HuH-7 (cell line): ENCODE data around the gene APOL6.
"Not testable (repeated sequence)": the region's sequence is repeated elsewhere in the genome, so short reads cannot be mapped to it uniquely, and the experiment has no call there.

Experiments used
- DNase-seq: peaks from one replicate; pipeline ENCODE4 v3.0.0; 2011; ENCODE audit warnings: low spot score

The APOL6 gene

GRCh38 chr22:35618427-35619223, 29.6 kb upstream of the APOL6 start:
- DNase-seq = no peak

DNA sequence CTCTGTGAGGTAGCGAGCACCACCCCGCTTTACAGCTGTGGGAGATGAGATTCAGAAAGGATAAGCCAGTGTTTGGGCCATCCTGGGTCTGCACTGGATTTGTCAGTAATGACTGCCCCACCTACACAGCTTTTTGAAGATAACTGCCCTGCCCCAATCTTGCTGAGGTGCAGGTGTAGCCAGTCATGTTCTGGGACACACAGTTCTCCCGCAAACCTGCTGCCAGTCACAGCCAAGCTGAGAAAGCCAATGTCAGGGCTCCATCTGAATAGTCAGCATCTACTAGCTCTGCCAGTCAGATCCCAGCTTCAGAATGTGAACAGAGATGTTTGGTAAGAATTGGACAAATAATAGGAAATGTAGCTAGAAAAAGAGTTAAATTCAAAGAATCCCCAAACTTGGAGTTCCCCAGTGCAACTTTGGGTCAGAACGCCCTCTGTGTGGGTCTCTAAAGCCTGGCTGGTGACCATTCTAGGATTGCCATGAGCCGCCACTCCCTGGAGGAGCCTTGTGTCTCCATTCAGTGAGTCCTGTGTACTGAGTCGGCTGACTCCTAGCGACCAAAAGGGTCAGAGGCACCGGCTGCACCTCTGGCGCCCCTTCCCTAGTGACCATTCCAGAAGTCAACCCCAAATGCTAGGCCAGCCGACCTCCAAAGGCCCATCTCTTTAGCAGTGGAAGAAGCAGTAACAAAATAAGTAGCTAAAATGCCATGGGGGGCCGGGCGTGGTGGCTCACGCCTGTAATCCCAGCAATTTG, 28.7 kb upstream of the APOL6 start:
- no peak for DNase-seq

DNA sequence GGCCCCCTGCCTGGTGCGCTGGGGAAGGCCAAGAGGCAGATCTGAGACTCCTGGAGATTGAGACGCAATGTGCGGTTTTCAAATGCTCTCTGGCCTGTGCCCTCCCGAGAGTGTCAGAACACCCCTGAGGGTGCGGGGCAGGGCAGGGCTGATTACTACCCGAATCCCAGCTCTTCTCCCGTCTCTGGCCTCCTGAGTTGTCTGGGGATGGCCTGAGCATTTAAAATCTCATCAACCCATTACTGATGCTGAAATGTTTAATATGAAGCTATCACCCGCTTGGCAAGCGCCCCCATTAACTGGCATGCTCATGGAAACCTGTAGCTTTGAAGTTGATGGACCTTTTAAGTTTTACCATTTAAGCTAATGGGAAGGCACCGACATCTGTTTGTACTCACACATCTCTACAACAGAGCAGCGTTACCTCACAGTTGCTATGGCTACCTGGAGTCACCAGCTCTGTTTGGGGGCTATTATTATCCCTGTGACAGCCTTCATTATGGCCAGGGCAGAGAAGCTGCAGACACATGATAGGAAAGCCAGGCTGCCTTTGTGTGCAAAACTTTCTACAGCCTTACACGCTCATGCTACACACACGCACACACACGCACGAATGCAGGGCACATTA, 27.5 kb upstream of the APOL6 start:
- no peak for DNase-seq

GRCh38 chr22:35621451-35621850, 26.8 kb upstream of the APOL6 start:
- DNase-seq = no peak

DNA sequence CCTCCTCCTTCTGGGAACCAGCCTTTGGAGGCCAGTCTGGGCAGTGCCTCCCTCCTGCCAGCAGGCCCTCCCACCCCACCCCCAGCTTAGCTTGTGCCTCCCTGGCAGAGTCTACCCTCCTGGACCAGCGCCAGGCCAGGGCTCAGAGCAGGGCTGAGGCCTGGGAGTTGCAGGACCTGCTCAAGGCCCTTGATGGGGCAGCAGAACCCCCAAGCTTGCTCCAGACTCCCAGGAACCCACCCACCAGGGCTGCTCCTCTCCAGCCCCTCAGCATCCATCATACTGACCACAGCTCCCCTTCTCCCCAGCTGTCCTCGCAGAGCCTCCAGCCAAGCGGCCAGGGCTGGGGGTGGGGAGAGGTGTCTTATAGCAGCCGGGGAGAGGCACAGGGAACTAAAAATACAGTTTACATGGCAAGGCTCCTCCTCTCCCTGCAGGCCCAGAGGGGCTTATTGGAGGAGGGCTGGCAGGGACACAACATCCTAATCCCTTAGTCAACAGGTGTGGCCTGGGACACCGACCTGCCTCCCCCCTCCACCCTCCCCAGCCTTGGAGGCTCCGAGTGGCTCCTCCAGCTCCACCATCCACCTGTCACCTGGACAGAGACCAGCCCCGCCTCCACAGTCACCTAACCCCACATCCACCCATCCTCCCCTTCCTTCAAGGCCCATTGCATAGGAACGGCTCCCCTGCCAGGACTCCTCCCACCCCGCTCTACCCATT, 25.9 kb upstream of the APOL6 start:
- DNase-seq = no peak

DNA sequence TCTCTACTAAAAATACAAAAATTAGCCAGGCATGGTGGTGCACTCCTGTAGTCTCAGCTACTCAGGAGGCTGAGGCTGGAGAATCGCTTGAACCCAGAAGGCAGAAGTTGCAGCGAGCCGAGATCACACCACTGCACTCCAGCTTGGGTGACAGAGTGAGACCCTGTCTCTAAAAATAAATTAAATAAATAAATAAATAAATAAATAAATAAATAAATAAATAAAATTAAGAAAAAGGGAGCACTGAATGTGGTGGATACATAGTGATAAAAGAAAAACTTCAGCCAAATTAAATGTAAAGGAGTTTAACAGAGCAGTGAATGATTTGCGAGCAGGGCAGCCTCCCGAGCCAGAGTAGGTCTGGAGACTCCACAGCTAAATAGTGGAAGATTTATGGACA, 24.4 kb upstream of the APOL6 start:
- DNase-seq = not testable (repeated sequence)

GRCh38 chr22:35624547-35624946, 23.7 kb upstream of the APOL6 start:
- no peak for DNase-seq

GRCh38 chr22:35625763-35626432, 22.3 kb upstream of the APOL6 start:
- no peak for DNase-seq

DNA sequence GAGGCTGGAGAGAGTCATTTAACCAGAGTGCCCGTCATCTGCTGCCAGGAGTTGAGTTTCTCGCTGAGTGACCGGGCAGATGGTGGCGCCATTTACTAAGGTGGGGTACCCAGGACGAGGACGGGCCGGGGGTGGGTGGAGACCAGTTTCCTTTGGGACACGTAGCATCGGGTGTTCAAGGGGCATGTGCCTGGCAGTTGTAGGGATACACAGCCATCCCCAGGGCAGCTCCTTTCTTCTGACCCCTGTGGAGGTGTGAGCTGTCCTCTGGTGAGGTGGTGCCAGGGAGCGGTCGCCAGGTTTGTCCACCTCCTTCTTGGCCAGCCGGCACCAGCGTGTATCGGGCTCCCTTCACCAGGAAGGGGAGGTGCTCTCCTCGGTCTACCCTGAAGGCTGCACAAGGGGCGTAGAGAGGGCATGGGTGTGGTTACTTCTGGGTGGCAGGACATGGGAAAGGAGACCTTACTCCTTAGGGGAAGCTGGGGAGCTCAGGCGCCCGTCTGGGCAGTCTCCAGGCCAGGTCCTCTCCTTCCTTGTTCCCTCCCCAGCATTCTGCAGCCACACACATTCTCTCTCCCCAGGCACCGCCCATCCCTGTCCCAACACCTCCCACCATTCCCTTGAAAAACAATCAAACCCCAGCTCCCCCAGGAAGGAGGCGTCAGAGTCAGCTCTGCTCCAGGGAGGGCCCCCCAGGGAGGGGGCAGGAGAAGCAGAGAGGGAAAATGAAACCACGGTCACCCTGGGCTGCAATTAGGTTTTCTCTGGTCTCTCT, 20.8 kb upstream of the APOL6 start:
- DNase-seq = peak; percentile 82

DNA sequence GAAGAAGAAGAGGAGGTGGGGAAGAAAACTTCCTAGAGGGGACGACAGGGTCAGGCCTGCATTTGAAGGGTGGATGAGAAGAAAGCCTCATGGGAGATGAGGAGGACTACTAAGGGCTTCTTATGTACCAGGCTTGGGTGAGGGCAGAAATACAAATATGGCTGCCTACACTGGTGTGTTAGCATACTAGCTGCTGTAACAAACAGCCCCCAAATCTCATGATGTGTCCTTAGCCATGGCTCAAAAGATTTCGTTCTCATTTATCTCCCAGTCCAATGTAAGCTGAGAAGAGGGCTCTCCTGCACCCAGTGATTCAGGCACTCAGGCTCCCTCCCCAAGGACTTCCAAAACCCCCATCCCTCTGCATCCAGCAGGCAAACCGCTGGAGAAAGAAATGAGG, 19.5 kb upstream of the APOL6 start:
- DNase-seq = no peak

DNA sequence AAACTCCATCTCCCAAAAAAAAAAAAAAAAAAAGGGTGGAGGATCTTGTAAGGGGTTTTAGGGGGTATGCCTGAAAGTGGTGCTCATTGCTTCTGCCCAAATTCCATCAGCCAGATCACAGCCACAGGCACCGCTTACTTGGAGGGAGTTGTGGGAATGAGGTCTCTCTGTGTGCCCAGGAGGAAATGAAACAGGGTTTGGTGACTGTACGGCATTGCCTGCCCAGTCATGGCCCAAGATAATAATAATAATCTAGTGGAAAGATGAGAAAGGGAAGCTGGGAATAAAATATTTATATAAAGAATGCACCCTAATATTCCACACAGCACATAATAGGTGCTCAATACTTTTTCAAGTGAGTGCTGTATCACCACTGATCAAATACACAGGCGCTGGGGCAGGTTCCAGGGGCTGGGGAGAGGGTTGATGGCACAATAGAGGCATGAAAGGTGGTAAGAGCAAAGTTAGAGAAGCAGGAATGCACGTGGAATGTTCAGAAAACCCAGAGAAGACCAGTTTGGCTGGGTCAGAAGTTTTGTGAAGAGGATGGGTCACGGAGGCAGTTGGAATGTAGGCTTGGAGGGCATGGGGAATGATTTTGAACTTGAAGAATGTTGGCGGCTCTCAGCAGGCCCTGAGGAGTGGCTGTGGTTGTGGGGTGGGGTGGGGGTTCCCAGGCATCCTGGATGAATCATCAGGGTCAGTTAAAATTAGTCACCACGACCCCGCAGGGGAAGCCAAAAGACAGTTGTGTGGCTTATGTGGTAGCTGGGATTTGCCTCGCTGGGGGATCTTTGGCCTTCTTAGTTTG, 18.6 kb upstream of the APOL6 start:
- no peak for DNase-seq

- DNase-seq = no peak
These were observed 17.9 kb upstream of the APOL6 start for GRCh38 chr22:35630387-35630793.

DNA sequence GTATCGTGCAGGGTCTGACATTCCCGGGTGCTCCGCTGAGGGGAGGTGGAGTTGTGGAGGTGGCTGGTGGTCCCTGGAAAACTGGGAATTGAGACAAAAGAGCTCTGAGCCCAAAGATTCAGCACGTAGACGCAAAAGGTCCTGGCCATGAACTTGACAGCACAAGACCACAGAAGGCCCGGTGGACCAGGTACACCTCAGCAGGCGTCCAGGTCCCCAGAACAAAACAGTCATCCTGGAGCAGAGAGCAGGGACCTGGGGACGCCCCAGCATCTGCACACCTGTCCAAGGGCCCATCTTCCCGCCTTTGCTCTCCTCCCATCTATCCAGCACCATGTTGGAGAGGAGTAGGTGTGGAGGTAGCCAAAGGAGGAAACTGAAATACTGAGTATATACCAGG, 17.4 kb upstream of the APOL6 start:
- no peak for DNase-seq

- peak; percentile 58 for DNase-seq
These were observed 16.6 kb upstream of the APOL6 start for GRCh38 chr22:35631597-35631996.

DNA sequence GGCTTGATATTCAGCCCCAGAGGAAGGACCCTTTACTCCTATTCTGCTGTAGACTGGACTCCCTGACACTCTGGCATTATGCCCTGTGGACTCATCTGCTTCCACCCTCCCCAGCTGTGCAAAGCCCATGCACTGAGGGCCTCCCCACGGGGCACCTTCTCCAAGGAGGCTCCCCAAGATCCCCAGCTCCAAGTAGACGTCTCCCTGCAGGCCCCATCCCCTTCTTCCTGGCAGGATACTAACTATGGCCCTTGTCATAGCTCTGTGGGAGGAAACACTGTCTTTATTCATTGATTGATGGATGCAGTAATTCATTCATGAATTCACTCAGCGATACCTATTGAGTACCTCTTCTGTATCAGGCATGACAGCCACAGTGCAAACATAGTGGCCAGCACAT, 15.3 kb upstream of the APOL6 start:
- no peak for DNase-seq

GRCh38 chr22:35633520-35633919, 14.7 kb upstream of the APOL6 start:
- no peak for DNase-seq

- no peak for DNase-seq
These were observed 14.2 kb upstream of the APOL6 start for GRCh38 chr22:35634015-35634414.

GRCh38 chr22:35634943-35635540, 13.2 kb upstream of the APOL6 start:
- no peak for DNase-seq

DNA sequence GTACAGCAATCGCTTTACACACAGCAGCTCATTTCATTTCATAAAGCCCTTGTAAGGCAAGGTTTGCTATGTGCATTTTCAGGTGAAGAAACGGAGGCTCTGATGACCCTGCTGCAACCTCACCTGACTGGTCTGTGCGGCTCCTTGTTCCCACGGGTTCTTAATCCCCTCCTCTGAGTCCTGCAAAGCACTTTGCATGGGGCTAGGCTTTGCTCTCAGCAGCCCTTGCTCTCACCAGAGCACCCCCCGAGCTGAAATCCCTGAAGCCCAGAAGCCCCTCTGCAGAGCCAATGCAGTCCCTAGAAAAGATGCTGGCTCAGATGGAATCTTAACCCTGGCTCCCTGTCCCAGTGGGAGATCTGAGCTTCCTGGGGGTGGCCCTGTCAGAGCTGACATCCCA, 11.0 kb upstream of the APOL6 start:
- DNase-seq = no peak

DNA sequence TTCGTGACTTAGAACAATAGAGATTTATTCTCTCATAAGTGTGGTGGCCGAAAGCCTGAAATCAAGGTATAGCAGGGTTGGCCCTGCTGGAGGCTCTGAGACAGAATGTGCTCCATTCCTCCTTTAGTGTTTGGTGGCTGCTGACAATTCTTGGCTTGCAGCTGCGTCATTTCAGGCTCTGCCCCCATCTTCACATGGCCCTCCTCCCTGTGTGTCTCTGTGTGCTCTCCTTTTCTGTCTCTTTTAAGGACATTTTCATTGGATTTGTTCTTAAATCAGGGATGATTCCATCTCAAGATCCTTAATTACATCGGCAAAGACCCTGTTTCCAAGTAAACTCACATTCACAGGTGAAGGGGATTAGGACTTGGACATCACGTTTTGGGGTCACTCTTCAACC, 10.2 kb upstream of the APOL6 start:
- DNase-seq = no peak
